ENCODE measurements around the gene RAB3B. TPM values are rescaled to one million over a fixed set of nuclear protein-coding genes. Genes with fewer than 3 reads are reported as not detected.
A peak's percentile ranks its signal among the peaks of the same experiment; 100 is the strongest.
"Not testable (repeated sequence)": the region's sequence is repeated elsewhere in the genome, so short reads cannot be mapped to it uniquely, and the experiment has no call there.

RAB3B gene
- total RNA-seq, 3 donors from 2014 or later: 3.5 to 5.6 (median 3.6) TPM

DNA sequence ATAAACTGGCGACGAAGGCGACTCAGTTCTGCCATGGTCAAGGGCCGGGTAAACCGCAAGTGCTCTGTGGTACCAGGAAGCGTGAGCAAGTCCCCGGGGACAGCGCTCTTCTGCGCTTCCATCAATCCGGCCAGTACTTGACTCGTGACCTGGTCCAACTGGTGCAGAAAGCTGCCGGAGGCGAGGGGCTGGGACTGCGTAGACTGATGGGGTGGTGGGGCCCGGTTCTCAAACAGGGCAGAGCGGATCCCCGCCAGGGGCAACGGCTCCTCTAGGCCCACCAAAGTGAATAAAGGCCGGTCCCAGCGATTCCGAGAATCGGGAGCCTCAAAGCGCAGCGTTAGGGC is 42.3 kb upstream of the RAB3B start:
- Histone ChIP-seq H3K36me3 (ENCODE audit: low read depth) (no peaks in the 10 kb centered on the region), H3K4me3 (peak overlapping the region; percentile 67), H3K9me3 (no peaks in the 10 kb centered on the region), H3K4me1 (ENCODE audit: low read depth) (peaks cover 36% of the 10 kb centered on the region)
- peak; percentile 53 to 73 (median 70) for DNase-seq
- intact Hi-C loops (cut with DNase I, micrococcal nuclease): no loop called here
- ATAC-seq: peak; percentile 73
- TF ChIP-seq, protein P1, sequence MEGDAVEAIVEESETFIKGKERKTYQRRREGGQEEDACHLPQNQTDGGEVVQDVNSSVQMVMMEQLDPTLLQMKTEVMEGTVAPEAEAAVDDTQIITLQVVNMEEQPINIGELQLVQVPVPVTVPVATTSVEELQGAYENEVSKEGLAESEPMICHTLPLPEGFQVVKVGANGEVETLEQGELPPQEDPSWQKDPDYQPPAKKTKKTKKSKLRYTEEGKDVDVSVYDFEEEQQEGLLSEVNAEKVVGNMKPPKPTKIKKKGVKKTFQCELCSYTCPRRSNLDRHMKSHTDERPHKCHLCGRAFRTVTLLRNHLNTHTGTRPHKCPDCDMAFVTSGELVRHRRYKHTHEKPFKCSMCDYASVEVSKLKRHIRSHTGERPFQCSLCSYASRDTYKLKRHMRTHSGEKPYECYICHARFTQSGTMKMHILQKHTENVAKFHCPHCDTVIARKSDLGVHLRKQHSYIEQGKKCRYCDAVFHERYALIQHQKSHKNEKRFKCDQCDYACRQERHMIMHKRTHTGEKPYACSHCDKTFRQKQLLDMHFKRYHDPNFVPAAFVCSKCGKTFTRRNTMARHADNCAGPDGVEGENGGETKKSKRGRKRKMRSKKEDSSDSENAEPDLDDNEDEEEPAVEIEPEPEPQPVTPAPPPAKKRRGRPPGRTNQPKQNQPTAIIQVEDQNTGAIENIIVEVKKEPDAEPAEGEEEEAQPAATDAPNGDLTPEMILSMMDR (IDR thresholded peaks at IDR 0.05): no peak

GRCh38 chr1:52032124-52032784 is 41.8 kb upstream of the RAB3B start:
- DNase-seq: no peak
- Histone ChIP-seq H3K36me3 (ENCODE audit: low read depth) (no peaks in the 10 kb centered on the region), H3K9me3 (no peaks in the 10 kb centered on the region), H3K4me1 (ENCODE audit: low read depth) (peaks cover 35% of the 10 kb centered on the region), H3K4me3 (peak overlapping the region; percentile 67)
- no peak for ATAC-seq
- TF ChIP-seq, protein P1 (IDR thresholded peaks at IDR 0.05): no peak
- intact Hi-C loops (cut with DNase I, micrococcal nuclease): no loop called here

DNA sequence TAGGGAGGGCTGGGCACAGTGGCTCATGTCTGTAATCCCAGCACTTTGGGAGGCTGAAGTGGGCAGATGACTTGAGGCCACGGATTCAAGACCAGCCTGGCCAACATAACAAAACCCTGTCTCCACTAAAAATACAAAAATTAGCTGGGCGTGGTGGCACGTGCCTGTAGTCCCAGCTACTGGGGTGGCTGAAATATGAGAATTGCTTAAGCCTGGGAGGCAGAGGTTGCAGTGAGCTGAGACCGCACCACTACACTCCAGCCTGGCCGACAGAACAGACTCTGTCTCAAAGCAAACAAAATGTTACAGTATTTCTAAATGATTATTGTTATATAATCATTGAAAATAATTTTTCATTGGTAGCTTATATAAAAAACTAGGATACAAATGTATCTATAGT is 38.3 kb upstream of the RAB3B start:
- H3K4me3 ChIP-seq; H3K9me3 ChIP-seq; ATAC-seq; DNase-seq; intact Hi-C loops (cut with DNase I, micrococcal nuclease); H3K36me3 ChIP-seq (ENCODE audit: low read depth): not testable (repeated sequence)
- H3K4me1 ChIP-seq (ENCODE audit: low read depth): peaks cover 35% of the 10 kb centered on the region

- Histone ChIP-seq H3K9me3 (no peaks in the 10 kb centered on the region), H3K4me3 (no peak overlapping the region), H3K4me1 (ENCODE audit: low read depth) (peaks cover 35% of the 10 kb centered on the region), H3K36me3 (ENCODE audit: low read depth) (no peaks in the 10 kb centered on the region)
- DNase-seq: no peak
- intact Hi-C loops (cut with DNase I, micrococcal nuclease): no loop called here
- peak; percentile 24 for ATAC-seq
- TF ChIP-seq, protein P1 (IDR thresholded peaks at IDR 0.05): no peak
These were observed 37.8 kb upstream of the RAB3B start for GRCh38 chr1:52028328-52028727.

DNA sequence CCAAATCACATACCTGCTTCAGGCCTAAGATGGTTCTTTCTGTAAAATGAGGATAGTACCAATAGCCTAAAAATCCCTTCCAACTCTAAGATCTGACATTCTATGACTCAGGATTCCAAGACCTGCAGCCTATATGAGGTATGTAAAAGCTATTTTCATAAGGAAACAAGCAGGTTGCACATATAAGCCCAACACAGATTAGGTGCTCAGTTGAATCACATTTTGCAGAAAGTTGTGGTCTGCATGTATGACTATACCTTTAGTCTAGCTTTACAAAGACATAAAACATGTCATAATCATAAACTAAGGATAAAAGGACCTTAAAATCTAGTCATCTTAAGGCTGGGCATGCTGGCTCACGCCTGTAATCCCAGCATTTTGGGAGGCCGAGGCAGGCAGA is 35.8 kb upstream of the RAB3B start:
- ATAC-seq (no peak), DNase-seq (no peak)
- no peaks in the 10 kb centered on the region for H3K9me3 ChIP-seq
- TF ChIP-seq, protein P1 (IDR thresholded peaks at IDR 0.05): no peak
- no peaks in the 10 kb centered on the region for H3K36me3 ChIP-seq (ENCODE audit: low read depth)
- H3K4me3 ChIP-seq: no peak overlapping the region
- H3K4me1 ChIP-seq (ENCODE audit: low read depth): peaks cover 20% of the 10 kb centered on the region
- intact Hi-C loops (cut with DNase I, micrococcal nuclease): no loop called here

DNA sequence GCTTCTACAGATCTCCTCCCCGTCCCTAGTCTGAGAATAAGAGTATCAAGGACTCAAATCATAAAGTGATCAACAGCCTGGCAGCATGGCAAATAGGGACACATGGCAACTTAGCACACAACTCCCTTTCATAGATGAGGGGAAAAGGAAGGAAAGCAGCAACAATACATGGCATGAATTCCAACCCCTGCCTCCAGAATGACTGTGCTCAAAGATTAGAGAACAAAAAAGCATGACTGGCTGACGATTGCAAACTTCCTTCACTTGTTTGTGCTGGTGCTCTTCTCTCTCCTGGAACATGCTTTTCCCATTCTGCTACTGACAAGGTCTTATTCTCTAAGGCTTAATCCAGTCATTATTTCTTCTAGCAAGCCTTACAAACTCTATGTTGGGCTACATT is 31.6 kb upstream of the RAB3B start:
- DNase-seq (no peak), ATAC-seq (no peak)
- H3K4me3 ChIP-seq: no peak overlapping the region
- TF ChIP-seq, protein P1 (IDR thresholded peaks at IDR 0.05): no peak
- H3K4me1 ChIP-seq (ENCODE audit: low read depth): no peaks in the 10 kb centered on the region
- peaks cover 5% of the 10 kb centered on the region for H3K36me3 ChIP-seq (ENCODE audit: low read depth)
- no peaks in the 10 kb centered on the region for H3K9me3 ChIP-seq
- intact Hi-C loops (cut with DNase I, micrococcal nuclease): no loop called here
